Cardiac fibroblast (primary cell): ENCODE results near the gene DKK2.

Experiments
- DNase-seq, 2 donors: peaks; one replicate each; pipeline versions ENCODE4 v3.0.0 to v3.0.0-alpha.2; 2010; ENCODE audit warnings: low read depth in 2 of 2
- H3K4me3 ChIP-seq, 2 donors: replicated peaks in 1 of 2; 1 replicate in 1 of 2; 2 replicates in 1 of 2; pipeline ENCODE4 v1.5.1; 2011; ENCODE audit warnings: low read depth in 2 of 2, low read length in 2 of 2, mild to moderate bottlenecking in 2 of 2, moderate library complexity in 1 of 2
- CTCF ChIP-seq: IDR thresholded peaks from one replicate; pipeline ENCODE4 v1.5.1; 2011; ENCODE audit warnings: low read depth, mild to moderate bottlenecking, low read length, inconsistent platforms

The DKK2 gene

GRCh38 chr4:107017443-107018343, 18.4 kb downstream of the DKK2 start:
- H3K4me3 ChIP-seq = no peak overlapping the region
- TF ChIP-seq CTCF = no peak
- DNase-seq = no peak

DNA sequence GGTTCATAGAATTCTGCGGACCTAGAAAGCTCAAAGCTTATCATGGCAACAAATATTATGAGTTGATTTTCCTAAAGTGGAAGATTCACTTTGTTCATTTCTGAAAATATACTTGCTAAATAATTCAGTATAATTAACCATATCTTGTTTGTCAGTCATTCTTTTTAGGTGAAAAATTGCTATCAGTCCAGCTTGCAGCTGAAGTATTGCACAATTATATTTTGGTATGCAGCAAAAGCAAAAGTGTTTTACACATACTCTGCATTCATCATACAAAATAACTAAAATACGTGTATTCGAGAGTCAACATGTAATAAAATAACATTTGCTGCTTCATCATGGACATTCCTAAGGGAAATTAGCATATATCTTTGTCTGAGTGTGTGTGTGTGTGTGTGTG, 24.8 kb downstream of the DKK2 start:
- no peak for DNase-seq
- TF ChIP-seq CTCF = no peak
- H3K4me3 ChIP-seq = no peak overlapping the region

- no peak for TF ChIP-seq CTCF
- H3K4me3 ChIP-seq = no peak overlapping the region
- no peak for DNase-seq
These were observed 26.7 kb downstream of the DKK2 start for GRCh38 chr4:107009196-107009968.

DNA sequence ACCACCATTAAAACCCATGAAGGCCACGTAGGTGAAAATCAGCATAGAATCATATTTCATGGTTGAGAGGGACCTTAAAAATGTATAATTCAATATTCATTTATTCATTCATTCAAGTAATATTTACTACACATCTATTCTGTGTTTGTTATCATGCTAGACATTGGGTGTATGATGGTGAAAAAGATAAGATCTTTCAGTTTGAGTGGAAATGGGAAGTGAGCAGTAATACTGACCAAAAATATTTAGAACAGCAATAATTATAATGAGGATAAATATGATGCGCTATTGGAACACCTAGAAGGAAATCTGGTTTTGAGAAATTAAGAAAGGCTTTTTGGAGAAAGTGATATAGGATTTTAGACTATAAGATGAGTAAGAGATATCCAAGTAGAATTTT, 28.0 kb downstream of the DKK2 start:
- H3K4me3 ChIP-seq = no peak overlapping the region
- TF ChIP-seq CTCF = no peak
- DNase-seq = no peak

DNA sequence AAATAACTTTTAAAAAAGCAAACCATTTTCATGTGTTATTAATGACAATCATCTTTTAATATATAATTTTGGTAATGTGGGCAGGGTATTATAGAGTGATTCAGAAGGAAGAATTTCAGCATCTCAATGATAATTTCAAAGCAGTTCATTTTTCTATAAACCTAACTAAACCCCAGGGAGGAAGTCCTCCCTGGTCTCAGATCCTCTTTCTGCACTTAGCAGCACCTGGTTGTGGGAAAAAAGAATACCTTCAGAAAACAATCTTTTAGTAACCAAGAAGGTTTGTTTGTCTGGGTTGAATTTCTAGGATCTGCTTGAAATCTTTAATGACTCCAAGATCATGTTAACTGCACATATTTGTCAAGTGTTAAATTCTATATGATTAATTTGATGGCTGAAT, 29.9 kb downstream of the DKK2 start:
- TF ChIP-seq CTCF = no peak
- no peak overlapping the region for H3K4me3 ChIP-seq
- DNase-seq = no peak

GRCh38 chr4:106996490-106996889, 39.6 kb downstream of the DKK2 start:
- H3K4me3 ChIP-seq = no peak overlapping the region
- TF ChIP-seq CTCF = no peak
- no peak for DNase-seq
